H1 (cell line): ENCODE measurements around the gene SFXN4.

Source experiments
- ATF3 ChIP-seq: IDR thresholded peaks from 2 replicates; pipeline ENCODE4 v1.6.1; 2011; ENCODE audit warnings: low read depth, mild to moderate bottlenecking, low read length; ENCODE audit not compliant: insufficient read depth
- EZH2 ChIP-seq: fragments of 200-600 bp; sonication (generic); IDR thresholded peaks from 2 replicates; pipeline ENCODE4 v1.7.1; 2012; ENCODE audit warnings: low read depth, mild to moderate bottlenecking, moderate library complexity, low read length, inconsistent platforms; ENCODE audit not compliant: severe bottlenecking
- JUN ChIP-seq: IDR thresholded peaks from 2 replicates; pipeline ENCODE4 v1.6.1; 2011; ENCODE audit warnings: low read depth, mild to moderate bottlenecking, improper control_type of control experiment, low read length
- SP2 ChIP-seq: IDR thresholded peaks from 2 replicates; pipeline ENCODE4 v1.6.1; 2012; ENCODE audit warnings: mild to moderate bottlenecking, low read length, inconsistent platforms

- TF ChIP-seq EZH2: no peak
- TF ChIP-seq JUN: no peak
- no peak for TF ChIP-seq ATF3
- TF ChIP-seq SP2: no peak
These were observed 8.6 kb upstream of the SFXN4 start for GRCh38 chr10:119174109-119174508.
